HCEC 1CT (cell line): ENCODE results near the gene FBXO3.

Experiments used
- DNase-seq: peaks from one replicate; pipeline ENCODE4 v3.0.0-alpha.2; 2017

The FBXO3 gene

DNA sequence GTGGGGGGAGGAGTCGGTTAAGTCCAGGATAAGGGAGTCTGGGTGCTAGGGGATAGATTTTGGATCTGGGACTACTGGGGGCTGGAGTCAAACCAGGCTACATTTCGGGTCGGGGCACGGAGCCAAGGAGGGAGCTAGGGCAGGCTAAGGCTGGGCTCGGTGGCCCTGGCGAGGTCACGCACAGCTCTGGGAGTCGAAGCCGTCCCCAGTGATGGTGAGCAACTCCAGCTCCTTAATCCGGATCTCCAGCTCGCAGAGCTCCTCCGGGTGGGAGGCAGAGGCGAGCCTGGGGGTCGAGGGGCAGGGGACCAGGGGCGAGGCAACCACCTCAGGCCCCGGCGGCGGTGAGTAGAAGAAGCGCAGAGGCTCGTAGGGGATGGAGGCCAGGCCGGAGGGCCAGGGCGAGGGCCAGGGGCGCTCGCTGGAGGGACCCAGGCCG lies 74.2 kb downstream of the FBXO3 start:
- no peak for DNase-seq

DNA sequence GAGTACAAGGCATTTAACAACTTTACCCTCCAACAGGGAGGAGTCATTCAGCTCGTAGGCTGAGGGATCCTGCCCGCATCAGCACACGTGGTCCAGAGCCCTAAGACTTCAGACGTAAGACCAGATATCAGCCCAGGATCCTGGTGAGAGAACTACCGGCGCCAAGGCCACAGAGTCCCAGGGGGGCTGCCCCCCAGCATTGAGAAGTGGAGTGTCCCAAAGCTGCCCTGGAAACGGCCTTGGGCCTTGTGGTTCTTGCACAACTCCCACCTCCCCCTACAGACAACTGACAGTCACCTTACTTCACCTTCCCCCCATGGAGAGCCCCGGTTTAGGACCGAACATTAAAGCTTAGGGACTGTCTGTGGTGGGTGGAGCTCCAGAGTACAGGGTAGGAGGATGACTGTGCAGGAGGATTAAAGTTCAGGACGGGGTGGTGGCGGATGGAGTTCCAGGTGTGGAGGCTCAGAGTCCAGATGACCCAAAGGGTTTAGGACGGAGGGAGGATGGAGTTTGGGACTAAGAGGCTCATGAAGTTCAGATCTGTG lies 74.7 kb downstream of the FBXO3 start:
- no peak for DNase-seq

DNA sequence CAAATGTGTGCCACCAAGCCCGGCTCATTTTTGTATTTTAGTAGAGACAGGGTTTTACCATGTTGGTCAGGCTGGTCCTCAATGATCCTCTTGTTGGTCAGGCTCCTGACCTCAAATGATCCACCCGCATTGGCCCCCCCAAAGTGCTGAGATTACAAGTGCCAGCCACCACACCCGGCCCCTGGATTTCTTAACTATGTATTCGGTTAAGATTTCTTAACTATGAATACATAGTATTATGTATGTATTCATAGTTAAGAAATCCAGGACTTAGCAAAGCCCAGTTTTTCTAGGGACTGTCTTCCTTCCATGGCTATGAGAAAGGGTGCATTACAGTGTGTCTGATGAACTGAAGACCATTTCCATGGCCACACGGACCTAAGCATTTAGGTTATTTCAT lies 75.4 kb downstream of the FBXO3 start:
- no peak for DNase-seq

DNA sequence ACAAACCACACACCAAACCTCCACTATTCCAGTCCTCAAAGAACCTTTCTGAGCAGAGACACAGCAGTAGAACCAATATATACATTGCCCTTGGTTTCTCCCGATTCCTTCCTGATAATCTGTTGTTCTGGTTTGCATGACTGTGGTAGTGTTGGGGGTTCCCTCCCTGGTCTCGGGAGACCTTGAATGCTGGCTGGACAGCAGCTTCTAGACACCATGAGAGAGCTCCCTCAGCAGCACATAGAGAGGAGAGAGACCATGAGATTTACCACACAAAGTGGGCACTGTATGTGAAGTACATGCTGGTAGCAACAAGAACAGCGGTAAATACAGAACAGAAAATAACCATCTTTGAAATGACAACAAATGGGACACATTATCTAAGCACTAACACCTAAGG lies 76.3 kb downstream of the FBXO3 start:
- DNase-seq: no peak

DNA sequence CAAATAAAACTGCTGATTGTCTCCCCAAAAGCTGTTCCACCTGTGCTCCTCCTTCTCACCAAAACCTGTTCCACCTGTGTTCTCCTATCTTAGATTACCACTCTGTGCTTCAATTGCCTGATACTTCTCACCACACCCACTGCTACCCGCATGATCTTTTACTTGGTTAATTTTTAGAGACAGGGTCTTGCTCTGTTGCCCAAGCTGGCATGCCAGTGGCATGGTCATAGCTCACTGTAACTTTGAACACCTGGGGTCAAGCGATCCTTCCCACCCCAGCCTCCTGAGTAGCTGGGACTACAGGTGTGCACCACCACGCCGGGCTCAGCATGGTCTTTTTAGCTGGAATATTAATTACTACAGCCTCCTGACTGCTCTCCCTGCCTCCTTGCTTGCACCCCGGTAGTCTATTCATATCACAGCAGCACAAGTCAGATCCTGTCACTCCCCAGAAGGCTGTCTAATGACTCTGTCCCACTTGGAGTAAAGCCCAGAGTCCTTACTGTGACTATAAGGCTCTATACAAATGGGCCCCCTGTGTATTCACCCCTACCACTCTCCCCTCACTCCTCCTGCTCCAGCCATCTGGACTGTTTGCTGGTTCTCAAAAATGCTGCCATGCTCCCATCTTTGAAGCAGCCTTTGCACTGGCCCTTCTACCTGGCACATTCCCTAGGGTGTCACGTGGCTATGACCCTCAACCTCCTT lies 77.2 kb downstream of the FBXO3 start:
- DNase-seq: no peak

DNA sequence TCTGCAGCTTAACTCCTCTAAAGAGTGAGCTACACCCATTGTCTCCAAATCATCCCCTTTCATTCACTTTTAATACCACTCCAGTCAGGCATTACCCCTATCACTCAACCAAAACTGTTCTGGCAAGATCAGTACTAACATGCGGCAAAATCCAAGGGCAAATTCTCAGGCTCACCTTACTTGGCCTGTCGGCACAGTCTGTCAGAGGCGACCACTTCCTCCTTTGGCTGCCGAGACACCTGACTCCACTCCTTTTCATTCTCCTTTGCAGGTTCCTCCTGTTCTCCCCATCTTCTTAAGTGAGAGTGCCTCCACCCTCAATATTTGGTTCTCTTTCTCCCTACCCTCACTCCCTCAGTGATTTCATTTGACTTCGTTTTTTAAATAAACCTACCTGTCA lies 77.9 kb downstream of the FBXO3 start:
- DNase-seq: no peak

DNA sequence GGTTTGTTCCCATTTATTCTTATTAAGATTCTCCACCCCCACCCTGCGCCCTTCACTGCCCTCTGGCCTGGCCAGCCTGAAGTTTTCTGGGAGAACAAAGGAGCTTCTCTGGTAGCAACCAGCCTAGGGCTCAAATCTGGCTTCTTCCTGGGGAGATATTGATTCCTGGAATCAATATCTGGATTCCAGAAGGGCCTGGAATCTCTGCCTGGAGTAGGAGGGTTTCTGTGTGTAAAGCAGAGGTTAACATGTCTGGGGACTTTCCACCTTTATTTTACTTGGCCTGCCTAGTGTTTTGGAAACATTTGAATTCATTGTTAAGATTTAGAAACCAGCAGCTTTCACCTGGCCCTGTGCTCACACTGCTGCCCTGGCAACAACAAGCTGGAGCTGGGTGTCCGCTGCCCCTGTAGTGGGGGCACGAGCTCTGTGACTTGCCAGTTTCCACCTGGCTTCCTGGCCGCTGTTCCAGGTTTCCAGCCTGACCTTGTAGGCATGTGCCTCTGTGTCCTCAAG lies 79.2 kb downstream of the FBXO3 start:
- no peak for DNase-seq

DNA sequence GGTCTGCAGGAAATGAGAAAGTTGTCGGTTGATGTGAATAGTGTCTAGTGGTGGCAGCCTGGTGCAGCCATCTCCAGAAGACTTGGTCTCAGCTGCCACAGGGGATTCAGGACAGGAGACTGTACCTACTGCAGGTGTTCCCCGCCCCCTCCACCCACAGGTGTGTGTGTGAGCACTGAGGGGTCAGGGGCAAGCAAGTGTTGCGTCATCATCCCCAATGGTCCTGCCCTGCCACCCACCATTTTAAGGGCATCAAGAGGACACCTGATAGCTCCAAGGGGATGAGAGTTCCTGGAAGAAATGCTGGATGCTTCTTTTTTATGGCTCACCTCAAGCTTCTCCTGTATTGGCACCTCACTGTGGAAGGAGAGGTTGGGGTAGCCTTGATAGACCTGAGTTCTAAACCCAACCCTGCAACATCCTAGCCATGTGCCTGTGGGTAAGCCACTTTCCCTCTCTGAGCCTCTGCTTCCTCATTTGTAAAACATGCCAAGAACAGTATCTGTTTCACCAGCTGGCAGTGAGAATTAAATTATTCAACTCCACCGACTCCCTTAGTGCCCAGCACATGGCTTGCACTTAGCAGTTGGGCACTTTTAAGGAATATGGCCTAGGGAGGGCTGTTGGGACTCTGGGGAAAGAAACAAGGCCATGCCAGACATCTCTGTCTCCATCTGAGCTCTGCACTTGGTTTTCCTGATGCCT lies 79.8 kb downstream of the FBXO3 start:
- no peak for DNase-seq

DNA sequence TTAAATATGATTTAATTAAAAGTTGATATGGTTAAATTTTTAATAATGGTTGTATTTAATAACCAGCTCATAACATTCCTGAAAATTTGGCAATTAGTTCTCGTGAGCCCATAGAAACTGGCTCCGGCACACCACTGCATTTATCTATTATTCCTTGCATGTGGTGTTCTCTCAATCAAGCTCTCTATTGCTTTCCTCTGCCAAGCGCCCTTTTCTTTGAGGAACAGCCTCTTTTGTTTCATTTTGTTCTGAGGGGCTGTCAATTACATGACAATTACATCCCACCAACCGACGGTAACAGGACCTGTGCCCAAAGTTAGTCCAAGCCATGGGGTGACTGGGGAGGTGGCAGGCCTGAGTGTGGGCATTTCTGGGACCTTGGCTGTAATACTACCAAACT lies 81.8 kb downstream of the FBXO3 start:
- no peak for DNase-seq

DNA sequence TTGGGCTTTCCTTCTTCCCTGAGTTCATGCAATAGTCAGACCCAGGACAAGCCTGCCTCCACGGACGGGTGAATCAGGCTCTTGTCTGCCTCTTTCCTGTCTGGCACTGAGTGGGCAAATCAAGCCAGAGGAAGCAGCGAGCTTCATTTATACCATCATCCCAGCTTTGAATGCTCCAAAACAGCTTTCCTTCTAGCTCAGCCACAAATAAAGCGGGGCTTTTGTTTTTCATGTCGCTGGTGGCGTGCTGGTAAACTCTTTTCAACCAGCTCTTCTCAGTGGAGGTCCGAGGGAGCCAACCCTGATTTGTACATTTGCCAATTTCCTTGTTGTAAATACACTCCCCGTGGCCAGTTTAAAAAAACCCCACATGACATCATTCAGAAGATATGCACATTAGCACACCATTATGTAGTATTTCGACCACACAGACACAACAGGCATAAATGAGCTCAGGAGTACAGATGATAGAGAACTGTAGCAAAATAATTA lies 82.3 kb downstream of the FBXO3 start:
- peak; percentile 95 for DNase-seq

DNA sequence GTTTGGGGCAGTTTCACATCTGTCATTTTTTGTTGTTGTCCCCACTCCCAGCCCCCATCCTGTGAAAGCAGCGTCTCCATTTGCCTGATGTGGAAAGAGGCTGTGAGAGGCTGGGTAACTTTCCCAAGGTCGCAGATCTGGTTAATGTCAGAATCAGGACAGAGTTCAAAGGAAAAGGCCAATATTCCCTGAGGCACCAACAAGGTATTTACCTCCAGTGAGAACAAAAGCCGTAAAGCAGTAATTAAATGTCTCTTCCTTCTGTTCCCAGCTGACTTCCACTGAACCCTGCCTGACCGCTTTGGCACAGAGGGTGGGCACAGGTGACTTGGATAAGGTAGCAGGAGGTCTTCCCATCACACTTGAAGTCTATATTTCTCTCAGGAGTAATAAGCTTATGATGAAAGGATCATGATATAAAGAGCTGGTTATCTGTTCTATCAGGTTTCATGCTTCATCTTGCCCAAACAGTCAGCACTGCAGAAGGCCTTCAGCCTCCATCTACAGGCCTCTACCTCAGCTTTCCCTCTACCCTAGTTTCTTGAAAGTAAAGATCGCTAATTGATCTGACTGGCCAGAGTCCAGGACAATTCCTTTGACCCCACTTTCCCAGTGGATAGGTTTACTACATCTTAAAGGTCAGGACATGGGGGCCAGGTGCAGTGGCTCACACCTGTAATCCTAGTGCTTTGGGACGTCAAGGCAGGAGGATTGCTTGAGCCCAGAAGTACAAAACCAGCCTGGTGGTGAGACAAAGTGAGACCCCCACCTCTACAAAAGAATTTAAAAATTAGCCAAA lies 83.1 kb downstream of the FBXO3 start:
- DNase-seq: no peak
